K562 (cell line): ENCODE data around the gene FAM169A. TPM values are rescaled to one million over a fixed set of nuclear protein-coding genes. Genes with fewer than 3 reads are reported as not detected.

Experiments used
- ATAC-seq: fragments of 200-7000 bp; cut with Tn5 transposase; 3 replicates; pipeline ENCODE4 v1.9.1; 2020; ENCODE audit warnings: moderate library complexity
- BruUV-seq: library from RNA; stranded (reverse); fragments of 400-500 nt; replicated peaks from 2 replicates; lab custom pipeline; 2021; lab: Mats Ljungman, UMichigan
- CTCF ChIA-PET: fragments of 300-600 bp; formaldehyde crosslinking; extraction: SDS; loops from one replicate; lab custom pipeline; 2021; ENCODE audit warnings: low intra/inter-chr PET ratio; lab: Yijun Ruan, JAX
- POLR2A ChIA-PET: fragments of 300-600, 350-650 bp; sonication (Branson Sonifier 250); formaldehyde crosslinking; extraction: SDS; loops from one replicate; lab custom pipeline; 2021; ENCODE audit warnings: antibody characterized with exemption, inconsistent platforms; lab: Yijun Ruan, JAX
- DNase-seq, 4 experiments: peaks; one replicate each; pipeline versions ENCODE4 v3.0.0 to v3.0.0-alpha.2; 2011 to 2018; ENCODE audit warnings: low spot score in 3 of 4, mixed read lengths in 3 of 4; ENCODE audit errors: extremely low read depth in 1 of 4
- FAIRE-seq: peaks from 2 replicates; lab custom pipeline; 2011; peaks lifted over from hg19 to GRCh38; lab: Jason Lieb, UNC
- H2AFZ ChIP-seq: 2 replicates; pipeline ENCODE4 v1.6.0; 2011; ENCODE audit warnings: low read depth, low read length, control low read depth, inconsistent platforms
- H3K27ac ChIP-seq: fragments of 200-600 bp; 3 replicates; pipeline ENCODE4 v1.8.0; 2011; ENCODE audit warnings: low read depth, mild to moderate bottlenecking, control low read depth, inconsistent platforms, low read length, moderate library complexity, mixed read lengths; ENCODE audit errors: extremely low read depth
- H3K27me3 ChIP-seq, 2 experiments: fragments of 300-600 bp in 1 of 2; 2 replicates in 1 of 2; 3 replicates in 1 of 2; pipeline versions ENCODE4 v1.6.0 to v1.8.0; 2011; ENCODE audit warnings: inconsistent platforms in 2 of 2, low read length in 2 of 2, mild to moderate bottlenecking in 1 of 2, mixed read lengths in 1 of 2, moderate library complexity in 1 of 2; ENCODE audit not compliant: control insufficient read depth in 2 of 2, insufficient read depth in 2 of 2
- H3K36me3 ChIP-seq: fragments of 300-600 bp; 3 replicates; pipeline ENCODE4 v1.8.0; 2011; ENCODE audit warnings: mild to moderate bottlenecking, low read length, inconsistent platforms; ENCODE audit not compliant: control insufficient read depth, insufficient read depth
- H3K4me1 ChIP-seq, 2 experiments: fragments of 200-600 bp in 1 of 2; replicated peaks in 1 of 2; 2 replicates in 1 of 2; 3 replicates in 1 of 2; pipeline versions ENCODE4 v1.5.1 to v1.8.0; 2011; ENCODE audit warnings: inconsistent platforms in 2 of 2, low read length in 2 of 2, mild to moderate bottlenecking in 1 of 2, mixed read lengths in 1 of 2, moderate library complexity in 1 of 2; ENCODE audit not compliant: control insufficient read depth in 2 of 2, insufficient read depth in 2 of 2
- H3K4me2 ChIP-seq: 2 replicates; pipeline ENCODE4 v1.6.1; 2011; ENCODE audit warnings: low read length, control low read depth, inconsistent platforms, mixed read lengths; ENCODE audit not compliant: insufficient read depth
- H3K4me3 ChIP-seq: fragments of 200-600 bp; sonication (generic), shearing (Covaris generic); 2 replicates; pipeline ENCODE4 v1.5.1; 2016; ENCODE audit warnings: control low read depth, inconsistent platforms
- H3K79me2 ChIP-seq: fragments of 200-600 bp; 3 replicates; pipeline ENCODE4 v1.8.0; 2011; ENCODE audit warnings: low read length, inconsistent platforms; ENCODE audit not compliant: control insufficient read depth, insufficient read depth
- H3K9ac ChIP-seq, 2 experiments: 2 replicates each; pipeline versions ENCODE4 v1.6.0 to v1.6.1; 2011; ENCODE audit warnings: low read depth in 2 of 2, low read length in 2 of 2, control low read depth in 1 of 2, inconsistent platforms in 1 of 2, mild to moderate bottlenecking in 1 of 2, mixed read lengths in 1 of 2; ENCODE audit not compliant: insufficient read depth in 1 of 2
- H3K9me1 ChIP-seq: one replicate; pipeline ENCODE4 v1.6.0; 2011; ENCODE audit warnings: inconsistent platforms, mild to moderate bottlenecking, low read length, moderate library complexity; ENCODE audit not compliant: control insufficient read depth, insufficient read depth
- H3K9me3 ChIP-seq: replicated peaks from 2 replicates; pipeline ENCODE4 v1.5.1; 2011; ENCODE audit warnings: low read depth, low read length, inconsistent platforms; ENCODE audit not compliant: control insufficient read depth, insufficient read depth
- H4K20me1 ChIP-seq: replicated peaks from 2 replicates; pipeline ENCODE4 v1.6.1; 2011; ENCODE audit warnings: low read length, inconsistent platforms, mixed read lengths; ENCODE audit not compliant: control insufficient read depth, insufficient read depth
- CHD2 ChIP-seq: IDR thresholded peaks from 2 replicates; pipeline ENCODE4 v1.6.1; 2011; ENCODE audit warnings: low read depth, low read length
- ERF ChIP-seq: fragments of 450-650 bp; formaldehyde crosslinking; IDR thresholded peaks from 2 replicates; pipeline ENCODE4 v1.4.0; 2020; ENCODE audit warnings: mild to moderate bottlenecking, mixed read lengths
- FOSL1 ChIP-seq: fragments of 200-800 bp; sonication (Bioruptor generic); conservative IDR thresholded peaks from 2 replicates; pipeline ENCODE4 v1.6.1; 2016; ENCODE audit warnings: missing genetic modification characterization, missing compliant biosample characterization
- FOXK2 ChIP-seq, 2 experiments: fragments of 450-650 bp; IDR thresholded peaks in 1 of 2; conservative IDR thresholded peaks in 1 of 2; 2 replicates each; pipeline ENCODE4 v1.6.1; 2016; ENCODE audit warnings: low read depth in 2 of 2, mild to moderate bottlenecking in 1 of 2
- GABPB1 ChIP-seq: sonication (generic); formaldehyde crosslinking; IDR thresholded peaks from 2 replicates; pipeline ENCODE4 v1.8.0; 2022; ENCODE audit warnings: mild to moderate bottlenecking, missing genetic modification reagents
- GABPB2 ChIP-seq: fragments of 250-450 bp; sonication (Bioruptor Pico); conservative IDR thresholded peaks from 2 replicates; pipeline ENCODE4 v1.5.1; 2021; ENCODE audit warnings: mild to moderate bottlenecking
- GTF2F1 ChIP-seq: IDR thresholded peaks from 2 replicates; pipeline ENCODE4 v1.6.1; 2011; ENCODE audit warnings: low read depth, low read length, improper control_type of control experiment
- HNRNPLL ChIP-seq: fragments of 200-400 bp; formaldehyde crosslinking; IDR thresholded peaks from 2 replicates; pipeline ENCODE4 v1.6.1; 2017; ENCODE audit warnings: low read length, low read depth, mild to moderate bottlenecking; ENCODE audit not compliant: poor library complexity, severe bottlenecking
- JUND ChIP-seq, 2 experiments: IDR thresholded peaks; 2 replicates in 1 of 2; 3 replicates in 1 of 2; pipeline ENCODE4 v1.6.1; 2011; ENCODE audit warnings: borderline replicate concordance in 2 of 2, low read depth in 2 of 2, low read length in 2 of 2, improper control_type of control experiment in 1 of 2, missing biosample characterization in 1 of 2, missing genetic modification characterization in 1 of 2, missing genetic modification reagents in 1 of 2
- KLF6 ChIP-seq: fragments of 250-450 bp; sonication (Bioruptor Pico); IDR thresholded peaks from 2 replicates; pipeline ENCODE4 v1.4.0; 2020; ENCODE audit warnings: mild to moderate bottlenecking, moderate library complexity, borderline replicate concordance
- NR3C1 ChIP-seq: sonication (generic); formaldehyde crosslinking; IDR thresholded peaks from 2 replicates; pipeline ENCODE4 v1.8.1; 2022; ENCODE audit warnings: missing genetic modification reagents
- PPARD ChIP-seq: fragments of 250-450 bp; sonication (Bioruptor Pico); IDR thresholded peaks from 2 replicates; pipeline ENCODE4 v1.8.0; 2022; ENCODE audit warnings: inconsistent platforms, mild to moderate bottlenecking, moderate library complexity
- ZNF24 ChIP-seq: fragments of 450-650 bp; IDR thresholded peaks from 2 replicates; pipeline ENCODE4 v1.6.1; 2016
- ZNF436 ChIP-seq: fragments of 250-450, 450-650 bp; sonication (Bioruptor Pico); formaldehyde crosslinking; IDR thresholded peaks from 2 replicates; pipeline ENCODE4 v1.7.0; 2020; ENCODE audit warnings: mild to moderate bottlenecking
- ZNF551 ChIP-seq: fragments of 250-450 bp; sonication (Bioruptor Pico); IDR thresholded peaks from 2 replicates; pipeline ENCODE4 v1.5.0; 2021; ENCODE audit warnings: mild to moderate bottlenecking, moderate library complexity
- WGBS: fragments of 100-300 bp; shearing (Covaris generic); methylation state at CpG from one replicate; pipeline ENCODE4 v1.1.6; 2016; ENCODE audit warnings: low coverage, mixed read lengths; ENCODE audit not compliant: insufficient coverage; ENCODE audit errors: missing lambda C conversion rate; 5-methylcytosine and 5-hydroxymethylcytosine counted together
- in situ Hi-C: fragments of 300-500 bp; cut with MboI; formaldehyde crosslinking; loops from 4 replicates; pipeline ENCODE4 v1.15.0; 2018; ENCODE audit warnings: inconsistent platforms, mixed read lengths
- intact Hi-C: fragments of 100-400 bp; cut with micrococcal nuclease; formaldehyde crosslinking; loops from 2 replicates; pipeline ENCODE4 v1.14.2; 2022
- polyA plus RNA-seq, 8 experiments: library from polyadenylated mRNA; depleted of rRNA in 4 of 8; stranded (reverse) in 5 of 8; unstranded in 3 of 8; fragments of >200 nt; fragmentation: Nextera tagmentation in 2 of 8; fragmentation: Illumina TruSeq in 1 of 8; extraction: Ambion mirVana in 2 of 8; extraction: Trizol in 1 of 8; gene quantifications; 2 replicates each; pipeline versions ENCODE4 v1.2.1 to v1.2.3, GENCODE V29; 2011 to 2014; ENCODE audit warnings: inconsistent platforms in 1 of 8, missing spikeins in 1 of 8
- total RNA-seq, 7 experiments: library from RNA; depleted of rRNA in 6 of 7; stranded (reverse); fragments of >200 nt in 6 of 7; fragmentation: Illumina TruSeq in 2 of 7; extraction: Trizol in 2 of 7; gene quantifications; 2 replicates each; pipeline versions ENCODE4 v1.2.1 to v1.2.3, GENCODE V29; 2011 to 2021; ENCODE audit warnings: low replicate concordance in 1 of 7
- TF ChIP-seq, protein P1 (sequence below): sonication (generic); formaldehyde crosslinking; IDR thresholded peaks from 2 replicates; pipeline ENCODE4 v1.8.0; 2022; ENCODE audit warnings: mild to moderate bottlenecking, missing genetic modification reagents
- TF ChIP-seq, protein P2 (sequence below): fragments of 450-650 bp; IDR thresholded peaks from 2 replicates; pipeline ENCODE4 v1.6.1; 2016
- TF ChIP-seq, protein P3 (sequence below), 3 experiments: fragments of 200-800 bp in 1 of 3; sonication (Bioruptor generic) in 1 of 3; sonication (generic) in 1 of 3; formaldehyde crosslinking in 1 of 3; IDR thresholded peaks; 2 replicates each; pipeline versions ENCODE4 v1.6.1 to v1.8.0; 2016 to 2022; ENCODE audit warnings: mild to moderate bottlenecking in 2 of 3, missing compliant biosample characterization in 2 of 3, missing genetic modification characterization in 2 of 3, missing genetic modification reagents in 1 of 3

The FAM169A gene
- total and polyA plus RNA-seq, 9 of the 15 experiments (the other 6 are each of a cell fraction or from before 2014, with no cell fraction given): 0.01 to 0.04 TPM; not detected in 7

DNA sequence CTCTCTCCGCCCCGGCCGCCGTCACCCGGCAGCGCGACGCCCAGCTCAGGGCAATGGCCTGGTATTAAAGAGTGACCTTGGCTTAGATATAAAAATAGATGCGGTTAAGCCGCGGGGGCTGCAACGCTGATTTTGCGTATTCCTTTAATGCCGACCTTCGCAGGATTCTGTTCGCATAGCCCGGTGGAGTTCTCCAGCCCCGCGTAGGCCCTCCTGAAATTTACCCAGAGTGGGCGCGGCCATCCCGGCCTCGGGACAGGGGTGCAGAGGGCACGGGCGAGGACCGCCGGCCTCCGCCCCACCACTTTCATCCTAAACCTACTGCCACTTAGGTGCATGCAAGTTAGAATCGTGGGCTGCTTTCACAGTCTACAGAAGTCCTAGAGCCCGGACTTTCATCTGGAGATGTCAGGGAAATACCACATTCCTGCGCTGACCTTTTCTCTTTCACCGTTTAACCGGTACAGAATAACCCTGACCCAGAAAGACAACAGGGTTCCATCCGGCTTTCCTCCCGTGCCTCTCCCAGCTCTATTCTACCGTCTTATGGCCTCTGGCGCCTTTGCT lies 492 bp upstream of the FAM169A start:
- ChIA-PET POLR2A (no interaction called here), CTCF (no interaction called here)
- no peak overlapping the region for H3K4me3 ChIP-seq
- no peaks in the 10 kb centered on the region for H3K36me3 ChIP-seq
- H3K4me2 ChIP-seq: no peak overlapping the region
- no peak overlapping the region for H3K27ac ChIP-seq
- ATAC-seq (no peak), DNase-seq (no peak), FAIRE-seq (no peak)
- 42% methylated on average over 26 of the region's 37 CpGs for WGBS
- no peaks in the 10 kb centered on the region for H4K20me1 ChIP-seq
- H3K4me1 ChIP-seq: no peaks in the 10 kb centered on the region; a peak in 1 of 5 replicates
- no peak overlapping the region for H3K9ac ChIP-seq
- H3K9me1 ChIP-seq: no peaks in the 10 kb centered on the region
- in situ Hi-C loops (no loop called here), intact Hi-C loops (no loop called here)
- no peaks in the 10 kb centered on the region for H3K79me2 ChIP-seq
- no TSS peak for BruUV-seq
- no peak for TF ChIP-seq FOXK2 (conservative IDR thresholded peaks at IDR 0.05 in 1 of 2, IDR thresholded peaks at IDR 0.05 in 1 of 2; ENCODE audit: low read depth in 2 of 2)
- no peak for TF ChIP-seq ZNF24
- no peak for TF ChIP-seq ERF (CRISPR knock-in tag)
- TF ChIP-seq HNRNPLL: no peak
- no peak for TF ChIP-seq ZNF551
- no peak for TF ChIP-seq ZNF436 (CRISPR knock-in tag)
- no peak for TF ChIP-seq CHD2
- no peak for TF ChIP-seq GTF2F1
- no peak for TF ChIP-seq FOSL1 (tag)
- no peak for TF ChIP-seq PPARD (CRISPR knock-in tag)
- TF ChIP-seq, protein P1, sequence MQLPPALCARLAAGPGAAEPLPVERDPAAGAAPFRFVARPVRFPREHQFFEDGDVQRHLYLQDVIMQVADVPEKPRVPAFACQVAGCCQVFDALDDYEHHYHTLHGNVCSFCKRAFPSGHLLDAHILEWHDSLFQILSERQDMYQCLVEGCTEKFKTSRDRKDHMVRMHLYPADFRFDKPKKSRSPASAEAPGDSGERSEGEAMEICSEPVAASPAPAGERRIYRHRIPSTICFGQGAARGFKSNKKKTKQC (CRISPR knock-in tag): no peak
- TF ChIP-seq, protein P2, sequence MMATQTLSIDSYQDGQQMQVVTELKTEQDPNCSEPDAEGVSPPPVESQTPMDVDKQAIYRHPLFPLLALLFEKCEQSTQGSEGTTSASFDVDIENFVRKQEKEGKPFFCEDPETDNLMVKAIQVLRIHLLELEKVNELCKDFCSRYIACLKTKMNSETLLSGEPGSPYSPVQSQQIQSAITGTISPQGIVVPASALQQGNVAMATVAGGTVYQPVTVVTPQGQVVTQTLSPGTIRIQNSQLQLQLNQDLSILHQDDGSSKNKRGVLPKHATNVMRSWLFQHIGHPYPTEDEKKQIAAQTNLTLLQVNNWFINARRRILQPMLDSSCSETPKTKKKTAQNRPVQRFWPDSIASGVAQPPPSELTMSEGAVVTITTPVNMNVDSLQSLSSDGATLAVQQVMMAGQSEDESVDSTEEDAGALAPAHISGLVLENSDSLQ: no peak
- TF ChIP-seq, protein P3, sequence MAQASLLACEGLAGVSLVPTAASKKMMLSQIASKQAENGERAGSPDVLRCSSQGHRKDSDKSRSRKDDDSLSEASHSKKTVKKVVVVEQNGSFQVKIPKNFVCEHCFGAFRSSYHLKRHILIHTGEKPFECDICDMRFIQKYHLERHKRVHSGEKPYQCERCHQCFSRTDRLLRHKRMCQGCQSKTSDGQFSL (CRISPR knock-in tag; IDR thresholded peaks at IDR 0.05): no peak
- TF ChIP-seq, protein P3 (tag; IDR thresholded peaks at IDR 0.05): no peak
- no peak for TF ChIP-seq KLF6 (CRISPR knock-in tag)
- no peak for TF ChIP-seq NR3C1
- TF ChIP-seq GABPB2 (CRISPR knock-in tag): no peak
- no peak for TF ChIP-seq GABPB1
- no peak for TF ChIP-seq JUND (IDR thresholded peaks at IDR 0.05; ENCODE audit: borderline replicate concordance, low read depth, low read length)
- no peak for TF ChIP-seq JUND (tag; IDR thresholded peaks at IDR 0.05; ENCODE audit: borderline replicate concordance, low read depth, low read length)
- peaks cover 0 to 8% of the 10 kb centered on the region in 2 experiments; a peak in 3 of 5 replicates for H3K27me3 ChIP-seq
- H3K9me3 ChIP-seq: no peaks in the 10 kb centered on the region
- no peak overlapping the region for H2AFZ ChIP-seq
